GM21786 (cell line): ENCODE measurements around the gene PTPRZ1.

Experiments
- ATAC-seq: cut with Tn5 transposase; IDR thresholded peaks from one replicate; pipeline ENCODE4 v1.9.1; 2021; ENCODE audit not compliant: unreplicated experiment

The PTPRZ1 gene

DNA sequence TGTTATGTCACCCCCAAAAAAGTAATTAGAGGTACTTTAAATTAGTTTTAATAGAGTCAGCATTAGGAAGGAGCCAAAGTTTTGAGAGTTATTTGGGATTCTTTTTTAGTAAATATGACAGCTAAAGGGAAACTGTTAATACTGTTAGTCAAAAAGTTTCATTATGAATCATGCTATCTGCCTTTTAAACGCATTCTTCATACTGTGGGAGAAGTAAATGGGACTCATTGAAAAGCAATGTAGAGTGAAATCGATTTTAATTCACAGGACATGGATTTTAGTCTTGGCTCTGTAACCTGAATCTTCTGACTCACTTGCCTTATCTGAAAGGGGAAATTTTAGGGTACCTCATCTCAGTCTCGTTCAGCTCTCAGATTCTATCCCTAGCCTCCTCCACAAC lies 165.9 kb downstream of the PTPRZ1 start:
- ATAC-seq: no peak

DNA sequence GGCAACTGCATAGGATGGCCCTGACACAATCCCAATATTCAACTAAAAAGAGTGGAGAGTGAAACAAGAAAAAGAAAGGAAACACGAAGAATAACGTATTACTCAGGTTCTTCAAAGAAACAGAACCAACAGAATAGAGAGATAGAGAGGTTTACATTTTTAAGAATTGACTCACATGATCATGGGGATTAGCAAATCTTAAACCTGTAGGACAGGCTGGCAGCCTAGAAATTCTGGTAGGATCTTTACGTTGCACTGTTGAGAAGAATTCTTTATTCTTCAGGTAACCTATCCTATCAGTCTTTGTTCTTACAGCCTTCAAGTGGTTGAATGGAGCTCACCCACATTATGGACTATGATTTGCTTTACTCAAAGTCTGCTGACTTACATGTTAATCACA lies 167.2 kb downstream of the PTPRZ1 start:
- ATAC-seq: no peak

DNA sequence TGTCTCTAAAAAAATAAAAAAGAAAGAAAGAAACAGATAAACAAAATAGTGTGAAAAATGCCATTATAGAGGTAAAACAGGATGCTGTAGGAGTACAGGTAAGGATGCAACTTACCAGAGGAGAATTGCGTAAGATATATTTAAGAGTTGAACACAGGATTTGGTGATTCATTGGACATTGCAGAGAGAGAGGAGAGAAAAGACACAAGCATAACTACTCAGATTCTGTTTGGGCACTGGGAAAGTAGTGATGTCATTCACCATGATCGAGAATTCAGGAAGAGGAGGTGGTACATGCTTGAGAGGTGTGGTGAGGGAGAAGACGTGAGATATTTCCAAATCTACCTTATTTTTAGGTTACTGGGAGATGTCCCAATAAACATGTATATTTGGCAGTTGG lies 173.4 kb downstream of the PTPRZ1 start:
- no peak for ATAC-seq

DNA sequence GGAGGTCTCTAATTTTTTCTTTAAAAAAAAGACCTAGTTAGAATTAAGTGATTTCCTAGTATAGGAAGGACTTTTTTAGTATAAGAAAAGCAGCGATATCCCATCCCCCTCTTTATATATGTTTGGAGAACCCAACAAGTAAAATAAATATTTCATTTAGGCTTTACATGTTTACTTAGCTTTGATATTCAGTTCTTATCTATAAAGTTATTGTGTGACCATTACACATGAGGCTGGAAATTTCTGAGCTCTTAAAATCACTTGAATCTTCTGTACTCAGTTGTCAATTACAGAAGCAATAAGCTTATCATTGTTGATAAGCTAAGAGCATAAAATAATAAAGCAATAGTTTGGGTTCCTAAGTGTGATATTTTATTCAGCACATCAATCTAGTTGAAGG lies 181.4 kb downstream of the PTPRZ1 start:
- no peak for ATAC-seq

DNA sequence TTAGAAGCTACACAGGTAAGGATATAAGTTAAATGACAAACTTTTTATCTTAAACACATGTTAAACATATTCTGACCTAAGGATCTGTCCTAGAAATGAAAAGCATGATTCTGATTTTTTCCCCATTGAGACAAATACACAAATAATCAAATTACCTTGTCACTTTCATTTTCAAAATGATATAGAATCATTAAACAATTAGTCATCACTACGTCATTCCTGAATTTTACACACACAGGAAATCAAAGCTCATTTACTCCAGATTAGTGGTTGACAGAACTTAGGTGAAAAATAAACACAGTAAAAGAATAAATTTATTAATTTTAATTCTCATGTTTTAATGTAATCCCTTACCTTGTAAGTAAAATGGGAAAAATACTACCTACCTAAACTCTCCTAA lies 182.1 kb downstream of the PTPRZ1 start:
- no peak for ATAC-seq

DNA sequence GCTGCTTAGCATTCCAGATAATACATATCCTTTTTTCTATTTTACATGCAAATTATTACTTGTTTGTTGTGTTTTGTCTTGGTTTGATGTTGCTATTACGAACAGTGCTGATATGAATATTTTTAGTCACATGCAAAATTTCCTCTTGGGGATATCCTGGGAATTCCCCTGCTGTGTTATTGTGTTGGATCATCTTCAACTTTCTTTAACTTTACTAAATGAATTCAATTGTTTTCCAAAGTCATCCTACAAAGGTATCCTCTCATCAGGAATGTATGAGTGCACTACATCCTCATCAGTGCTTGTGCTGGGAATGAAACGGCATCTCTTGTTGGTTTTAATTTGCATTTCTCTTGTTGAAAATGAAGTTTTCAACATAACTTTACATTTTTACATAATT lies 184.0 kb downstream of the PTPRZ1 start:
- no peak for ATAC-seq

DNA sequence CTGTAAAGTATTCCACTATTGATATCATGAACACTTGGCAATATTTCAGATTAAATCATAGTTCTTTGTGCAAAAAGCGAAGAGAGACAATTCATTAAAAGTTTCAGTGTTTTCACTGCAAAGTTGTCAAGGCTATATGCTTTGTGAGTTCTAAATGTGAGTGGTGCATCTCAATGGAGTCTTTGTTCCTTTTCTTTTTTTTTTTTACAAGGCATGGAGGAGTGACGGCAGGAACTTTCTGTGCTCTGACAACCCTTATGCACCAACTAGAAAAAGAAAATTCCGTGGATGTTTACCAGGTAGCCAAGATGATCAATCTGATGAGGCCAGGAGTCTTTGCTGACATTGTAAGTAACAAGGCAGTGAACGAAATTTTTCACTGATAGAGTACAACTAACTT lies 186.6 kb downstream of the PTPRZ1 start:
- no peak for ATAC-seq

DNA sequence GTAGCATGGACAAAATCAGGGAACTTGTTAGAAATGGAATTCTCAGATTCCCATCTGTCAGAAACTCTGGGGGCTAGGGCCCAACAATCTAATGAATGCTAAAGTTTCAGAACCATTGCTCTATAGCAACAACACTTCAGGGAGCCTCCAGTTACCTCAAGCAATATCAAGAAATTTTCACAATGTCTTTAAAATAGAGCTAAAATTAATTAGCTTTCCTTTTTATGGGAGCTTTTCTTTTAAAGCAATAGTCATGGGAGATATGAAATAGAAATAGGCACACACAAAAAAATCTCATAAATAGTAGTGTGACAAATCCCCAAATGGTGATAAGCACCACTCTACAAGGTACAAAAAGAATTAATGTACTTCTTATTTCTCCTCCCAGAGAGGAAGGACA lies 190.2 kb downstream of the PTPRZ1 start:
- ATAC-seq: no peak

DNA sequence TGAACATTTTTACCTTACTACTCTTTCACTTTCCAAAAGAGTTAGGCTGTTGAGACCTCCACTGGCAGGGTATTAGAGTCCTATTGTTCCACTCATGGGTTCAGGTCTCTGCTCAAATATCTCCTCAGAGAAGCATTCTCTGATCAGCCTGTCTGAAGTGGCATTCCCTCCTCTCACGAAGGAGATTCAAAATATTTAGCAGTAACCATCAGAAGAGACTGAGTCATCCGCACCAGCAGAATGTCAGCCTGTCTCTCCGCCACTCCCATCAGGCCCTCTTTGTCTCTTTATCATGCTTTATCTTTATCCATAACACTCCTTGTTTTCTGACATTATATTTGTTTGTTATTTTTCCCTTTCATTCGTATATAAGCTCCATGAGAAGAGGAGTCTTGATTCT lies 192.0 kb downstream of the PTPRZ1 start:
- ATAC-seq: no peak

DNA sequence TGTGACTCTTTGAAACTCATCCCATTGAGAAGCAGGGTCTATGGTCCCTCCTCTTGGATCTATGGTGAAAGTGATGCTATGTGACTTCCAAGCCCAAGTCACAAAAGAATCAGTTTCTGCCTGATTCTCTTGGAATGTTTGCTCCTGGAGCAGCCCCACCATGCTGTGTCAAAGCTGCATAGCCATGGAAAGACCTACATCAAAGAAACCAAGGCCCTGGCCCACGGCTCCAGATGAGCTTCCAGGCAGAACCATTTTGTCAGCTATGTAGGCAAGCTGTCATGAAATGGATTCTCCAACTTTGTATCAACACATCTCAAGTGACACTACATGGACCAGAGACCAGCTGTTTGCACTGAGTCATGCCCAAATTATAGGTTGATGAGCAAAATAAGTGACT lies 194.1 kb downstream of the PTPRZ1 start:
- ATAC-seq: no peak

DNA sequence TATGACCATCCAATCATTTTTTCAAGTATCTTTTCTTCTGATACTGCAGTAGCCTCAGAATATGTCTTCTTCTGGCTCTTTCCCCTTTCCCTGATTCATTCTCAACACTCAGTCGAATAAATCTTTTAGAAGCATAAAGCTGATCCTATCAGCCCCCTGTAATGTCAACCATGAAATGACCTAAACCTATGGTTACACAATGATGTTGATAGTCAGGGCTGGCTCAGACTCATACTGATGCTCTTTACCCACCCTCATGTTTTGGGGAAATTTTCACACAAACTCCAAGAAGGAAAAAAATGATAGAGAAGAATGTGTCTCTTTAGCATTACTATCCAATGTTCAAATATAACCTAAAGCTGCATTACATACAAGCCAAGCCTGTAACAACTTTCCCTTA lies 195.1 kb downstream of the PTPRZ1 start:
- ATAC-seq: no peak

DNA sequence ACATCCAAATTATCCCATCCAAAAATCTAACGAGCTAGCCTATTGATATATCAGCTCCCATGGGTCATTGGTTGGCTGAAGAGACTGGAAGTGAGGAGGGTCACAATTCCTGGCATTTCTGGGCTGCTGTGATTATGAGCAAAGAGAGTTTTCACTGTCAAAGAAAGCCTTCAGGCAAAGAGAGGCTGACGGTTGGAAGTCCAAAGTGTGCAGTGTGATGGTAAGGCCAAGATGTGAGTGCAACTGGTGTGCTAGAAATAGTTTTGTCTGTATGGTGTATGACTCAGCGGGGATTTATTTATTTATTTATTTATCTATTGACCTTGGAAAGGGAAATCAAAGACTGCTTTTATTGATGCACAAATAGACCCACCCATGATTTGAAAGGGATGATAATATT lies 196.0 kb downstream of the PTPRZ1 start:
- no peak for ATAC-seq

DNA sequence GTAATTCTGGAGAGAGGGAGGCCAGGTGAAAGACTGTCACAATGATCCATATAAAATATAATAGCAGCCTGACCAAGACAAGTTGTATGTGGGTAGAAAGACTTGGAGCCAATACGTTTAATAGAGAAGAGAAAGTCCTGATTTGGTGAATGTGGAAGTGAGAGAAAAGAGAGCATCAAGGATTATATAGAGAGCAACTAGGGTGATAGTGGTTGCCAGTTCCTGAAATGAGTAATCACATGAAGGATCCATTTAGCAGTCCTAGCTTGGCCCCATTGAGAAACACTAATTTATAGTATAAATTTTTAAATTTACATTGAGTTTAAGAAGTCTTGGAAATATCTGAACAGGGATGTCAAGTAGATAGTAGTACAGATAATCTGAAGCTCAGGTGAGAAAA lies 197.1 kb downstream of the PTPRZ1 start:
- ATAC-seq: no peak

DNA sequence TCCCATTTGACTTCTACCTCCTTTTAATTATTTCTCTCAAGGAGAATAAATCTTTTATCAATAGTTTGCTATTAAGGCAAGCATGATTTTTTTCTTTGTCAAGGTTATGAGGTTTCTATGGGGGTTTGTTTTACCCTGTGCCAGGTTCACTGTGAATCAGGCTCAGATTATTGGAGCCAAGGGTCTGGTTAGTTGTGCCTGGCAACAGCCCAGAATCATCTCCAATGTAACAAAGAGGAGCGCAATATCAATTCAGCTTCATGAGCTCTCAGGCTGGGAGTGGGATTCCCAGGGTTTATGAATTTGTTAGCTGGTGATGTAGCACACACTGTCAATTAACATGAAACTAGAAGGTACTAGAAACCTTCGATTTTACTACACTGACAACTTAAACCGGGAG lies 197.9 kb downstream of the PTPRZ1 start:
- no peak for ATAC-seq

DNA sequence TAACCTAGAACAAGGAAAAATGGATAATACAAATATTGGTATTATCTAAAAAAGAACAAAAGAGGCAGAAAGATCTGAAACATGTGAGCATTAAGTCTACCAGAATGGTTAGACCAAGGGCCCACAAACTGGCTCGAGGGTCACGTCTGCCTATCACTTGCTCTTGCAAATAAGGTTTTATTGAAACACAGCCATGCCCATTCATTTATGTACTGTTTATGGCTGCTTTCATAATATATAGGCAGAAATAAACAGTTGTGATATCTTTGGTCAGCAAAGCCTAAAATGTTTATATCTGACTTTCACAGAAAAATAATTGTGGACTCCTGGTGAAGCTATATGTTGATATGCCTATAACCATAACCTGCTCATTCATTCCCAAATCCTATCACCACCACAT lies 199.3 kb downstream of the PTPRZ1 start:
- no peak for ATAC-seq

DNA sequence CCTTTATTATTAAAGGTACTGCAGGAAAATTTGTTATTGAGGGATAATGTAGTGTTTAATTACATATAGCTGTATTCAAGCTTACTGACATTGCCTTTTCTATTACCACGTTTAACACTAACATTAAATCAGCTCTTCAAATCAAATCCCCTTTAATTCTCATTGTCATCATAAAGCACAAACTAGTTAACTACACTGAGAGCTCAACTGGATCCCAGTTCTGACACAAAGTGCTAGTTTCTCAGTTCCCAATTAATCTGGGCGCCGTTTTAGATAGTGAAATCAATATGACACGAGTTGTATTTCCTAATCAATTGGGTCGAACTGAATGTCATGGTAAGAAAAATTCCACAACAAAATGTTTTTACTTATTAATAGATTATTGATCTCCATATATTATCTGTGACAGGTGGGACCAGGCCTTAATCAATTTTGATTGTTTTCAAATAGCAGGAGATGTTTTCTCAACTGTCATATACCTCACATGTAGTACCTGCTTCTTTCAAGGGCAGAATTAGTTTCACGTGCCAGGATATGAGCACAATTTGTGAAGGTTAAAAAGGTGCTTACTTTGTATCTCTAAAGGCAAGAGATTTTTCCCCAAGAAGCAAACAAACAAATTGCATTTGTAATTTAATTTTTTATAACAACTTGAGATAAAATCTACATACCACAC lies 200.1 kb downstream of the PTPRZ1 start:
- ATAC-seq: no peak

DNA sequence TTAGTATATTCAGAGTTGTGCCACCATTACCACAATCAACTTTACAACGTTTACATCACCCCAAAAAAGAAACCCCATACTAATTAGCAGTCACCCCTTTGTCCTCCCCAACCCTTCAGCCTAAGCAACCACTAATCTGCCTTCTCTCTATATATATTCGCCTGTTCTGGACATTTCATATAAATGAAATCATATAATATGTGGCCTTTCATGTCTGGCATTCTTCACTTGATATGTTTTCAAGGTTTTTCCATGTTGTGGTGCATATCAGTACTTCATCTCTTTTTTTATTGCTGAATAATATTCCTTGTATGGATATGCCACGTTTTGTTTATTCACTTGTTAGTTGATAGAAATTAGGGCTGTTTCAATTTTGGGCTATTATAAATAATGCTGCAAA lies 200.7 kb downstream of the PTPRZ1 start:
- no peak for ATAC-seq

DNA sequence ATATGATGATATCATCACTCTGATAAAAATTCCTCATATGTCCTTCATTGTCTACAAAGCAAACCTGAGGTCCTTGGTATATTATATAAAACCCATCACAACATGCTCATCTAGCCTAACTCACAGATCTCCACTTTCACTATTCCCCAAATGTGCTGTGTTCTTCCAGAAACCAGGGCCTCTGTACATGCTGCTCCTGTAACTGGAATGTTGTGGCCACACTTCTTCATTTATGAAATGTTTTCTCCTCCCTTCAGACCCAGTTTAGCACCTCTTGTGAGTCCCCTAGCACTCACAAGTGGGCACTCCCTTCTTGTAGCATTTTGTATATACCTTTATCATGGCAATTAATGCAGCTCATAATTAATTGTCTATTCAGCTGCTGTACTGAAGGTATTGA lies 209.2 kb downstream of the PTPRZ1 start:
- ATAC-seq: no peak

DNA sequence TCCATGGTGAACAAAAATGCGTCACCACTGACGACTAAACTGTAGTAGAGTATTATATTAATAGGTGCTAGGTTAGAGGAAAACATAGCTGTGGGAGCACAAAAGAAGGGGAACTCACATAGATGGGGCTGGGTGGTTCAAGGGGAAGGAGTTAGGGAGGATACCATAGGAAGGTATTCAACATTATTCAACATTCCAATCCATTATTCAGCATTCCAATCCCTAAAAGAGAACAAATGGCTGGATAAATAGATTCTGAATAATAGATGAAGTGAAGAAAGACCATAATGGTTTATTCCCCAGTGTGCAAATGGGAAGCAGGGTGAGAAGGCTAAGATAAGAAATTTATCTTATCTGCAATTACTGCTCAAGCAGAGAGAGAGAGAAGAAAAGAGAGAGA lies 209.7 kb downstream of the PTPRZ1 start:
- ATAC-seq: no peak

DNA sequence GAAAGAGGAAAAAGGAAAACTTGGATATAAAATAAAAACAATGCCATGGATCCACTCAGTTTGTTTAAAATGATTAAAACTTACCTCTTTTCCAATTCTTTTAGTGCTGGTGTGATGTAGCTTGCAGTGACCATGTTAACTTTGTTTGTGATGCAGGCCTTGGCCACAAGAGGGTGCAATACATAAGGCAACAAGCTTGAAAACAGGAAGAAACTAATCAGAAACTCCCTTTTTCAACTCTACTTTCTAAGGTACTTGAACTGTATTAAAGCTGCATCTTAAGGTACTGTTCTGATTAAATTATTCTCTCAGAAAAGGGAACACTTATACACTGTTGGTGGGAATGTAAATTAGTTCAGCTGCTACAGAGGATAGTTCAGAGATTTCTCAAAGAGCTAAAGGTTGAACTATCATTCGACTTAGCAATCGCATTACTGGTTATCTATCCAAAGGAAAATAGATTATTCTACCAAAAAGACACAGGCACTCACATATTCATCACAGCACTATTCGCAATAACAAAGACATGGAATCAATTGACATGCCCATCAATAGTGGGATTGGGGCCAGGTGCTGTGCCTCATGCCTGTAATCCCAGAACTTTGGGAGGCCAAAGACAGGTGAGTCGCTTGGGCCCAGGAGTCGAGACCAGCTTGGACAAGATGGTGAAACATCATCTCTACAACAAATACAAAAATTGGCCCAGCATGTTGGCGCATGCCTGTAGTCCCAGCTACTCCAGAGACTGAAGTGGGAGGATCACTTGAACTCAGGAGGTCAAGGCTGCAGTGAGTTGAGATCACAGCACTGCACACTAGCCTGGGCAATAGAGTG lies 220.2 kb downstream of the PTPRZ1 start:
- ATAC-seq: peak; percentile 97

DNA sequence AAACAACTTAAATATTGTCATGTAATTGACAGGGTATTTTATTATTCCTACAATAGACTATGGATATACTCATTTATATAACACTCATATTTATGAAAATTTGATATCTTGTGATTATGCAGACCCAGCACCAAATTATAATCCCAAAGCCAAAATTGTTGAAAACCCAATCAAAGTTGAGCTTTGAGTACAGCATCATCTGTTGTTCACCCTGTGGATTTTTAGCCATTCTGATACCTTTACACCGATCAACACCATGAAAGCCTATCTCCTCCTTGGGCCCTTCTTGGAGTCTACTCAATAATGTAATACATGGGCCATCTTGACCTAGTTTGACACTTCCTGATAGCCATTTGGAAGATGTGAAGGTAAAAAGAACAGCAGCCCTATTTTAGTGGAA lies 221.6 kb downstream of the PTPRZ1 start:
- no peak for ATAC-seq

DNA sequence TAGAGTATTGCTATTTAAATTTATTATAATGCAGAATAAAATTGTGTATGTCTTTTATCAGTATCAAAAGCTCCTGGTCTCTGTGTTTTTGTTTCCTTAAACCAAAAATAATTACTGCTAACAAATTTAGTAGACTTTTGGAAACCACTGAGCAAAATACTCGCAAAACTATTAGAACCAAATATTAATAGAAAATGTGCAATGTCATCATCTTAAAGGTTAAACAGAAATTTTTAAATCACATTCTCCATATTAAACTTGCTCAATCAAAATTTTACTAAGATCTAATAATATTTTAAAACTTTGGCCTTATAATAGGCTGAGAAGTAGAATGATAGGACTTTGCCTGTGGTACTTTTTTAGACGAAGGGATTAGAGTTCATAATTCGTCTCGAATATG lies 222.7 kb downstream of the PTPRZ1 start:
- ATAC-seq: no peak

DNA sequence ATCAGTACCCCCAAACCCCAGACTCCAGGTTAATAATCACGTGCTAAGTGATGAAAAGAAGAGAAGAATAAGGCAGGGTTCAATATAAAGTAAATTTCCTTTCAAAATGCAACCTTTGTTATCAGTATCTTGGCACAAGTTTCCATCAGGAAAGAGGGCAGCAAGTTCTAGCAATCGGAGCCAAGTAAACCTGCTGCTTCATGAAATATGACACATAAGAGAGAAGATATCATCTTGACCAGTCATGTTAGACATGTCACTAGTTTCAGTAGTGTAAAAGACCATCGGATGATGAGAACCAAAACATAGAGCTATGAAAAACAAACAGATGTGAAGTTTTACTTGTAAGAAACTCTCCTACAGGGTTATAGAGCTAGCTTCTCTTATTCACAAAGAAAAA lies 227.1 kb downstream of the PTPRZ1 start:
- no peak for ATAC-seq
